T-helper 1 cell treated with Interleukin-12 subunit alpha and Interleukin-12 subunit beta and Interleukin-4 antibody, amounts not matched to agents 30 μg/mL and 1 μg/mL, for 36 hours (primary cell): ENCODE measurements around the gene GIMD1.

Source experiments
- H3K27ac Mint-ChIP-seq: one replicate; pipeline ENCODE4 v1.8.0; 2021; ENCODE audit warnings: mild to moderate bottlenecking, mixed read lengths
- H3K27me3 Mint-ChIP-seq: one replicate; pipeline ENCODE4 v1.8.0; 2021; ENCODE audit warnings: low read depth, mixed read lengths
- H3K36me3 Mint-ChIP-seq: one replicate; pipeline ENCODE4 v1.8.0; 2021; ENCODE audit warnings: low read depth, mixed read lengths
- H3K4me1 Mint-ChIP-seq: one replicate; pipeline ENCODE4 v1.8.0; 2021; ENCODE audit warnings: low read depth, mixed read lengths
- H3K4me3 Mint-ChIP-seq: one replicate; pipeline ENCODE4 v1.8.0; 2021; ENCODE audit warnings: mild to moderate bottlenecking, moderate library complexity, mixed read lengths
- H3K9me3 Mint-ChIP-seq: one replicate; pipeline ENCODE4 v1.8.0; 2021; ENCODE audit warnings: mixed read lengths

The GIMD1 gene

DNA sequence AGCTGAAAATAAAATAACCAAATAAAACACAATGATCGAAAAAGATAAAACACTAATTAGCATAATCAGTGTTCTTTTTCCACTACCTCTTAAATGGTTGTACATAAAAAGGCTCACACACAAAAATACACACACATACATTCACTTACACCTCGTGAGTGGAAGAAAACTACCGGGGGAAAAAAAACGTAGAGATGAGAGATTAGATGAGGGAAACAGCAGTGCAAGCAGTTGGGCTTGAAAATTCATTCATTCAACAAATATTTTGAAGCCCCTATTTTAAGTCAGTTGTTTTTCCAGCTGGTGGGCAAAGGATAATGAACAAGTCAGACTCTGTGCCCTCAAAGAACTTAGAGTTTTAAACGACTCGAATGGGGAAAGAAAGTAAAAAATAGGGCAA, 53.6 kb downstream of the GIMD1 start:
- no peak overlapping the region for H3K27ac Mint-ChIP-seq
- no peaks in the 10 kb centered on the region for H3K27me3 Mint-ChIP-seq
- peaks cover 5% of the 10 kb centered on the region for H3K36me3 Mint-ChIP-seq
- no peaks in the 10 kb centered on the region for H3K9me3 Mint-ChIP-seq
- H3K4me1 Mint-ChIP-seq = peaks cover 11% of the 10 kb centered on the region
- no peak overlapping the region for H3K4me3 Mint-ChIP-seq

DNA sequence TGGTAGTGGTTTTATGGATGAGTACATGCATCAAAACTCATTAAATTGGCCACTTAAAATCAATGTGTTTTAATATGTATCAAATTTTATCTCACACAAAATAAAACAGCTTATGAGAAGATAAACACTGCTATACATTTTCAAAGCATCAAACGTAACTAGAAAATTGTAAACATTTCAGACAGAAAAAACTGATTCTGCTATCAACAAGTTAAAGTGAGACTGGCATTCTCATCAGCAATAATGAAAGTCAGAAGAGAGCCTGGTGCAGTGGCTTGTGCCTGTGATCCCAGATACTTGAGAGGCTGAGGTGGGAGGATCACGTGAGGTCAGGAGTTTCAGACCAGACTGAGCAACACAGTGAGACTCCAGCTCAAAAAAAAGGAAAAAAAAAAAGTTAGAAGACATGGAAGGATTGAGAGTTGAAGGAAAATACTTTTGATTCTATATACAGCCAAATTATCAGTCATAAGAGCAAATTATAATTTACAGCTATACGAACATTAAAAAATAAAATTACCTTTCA, 55.5 kb downstream of the GIMD1 start:
- H3K36me3 Mint-ChIP-seq = peaks cover 3% of the 10 kb centered on the region
- H3K27ac Mint-ChIP-seq = no peak overlapping the region
- H3K9me3 Mint-ChIP-seq = no peaks in the 10 kb centered on the region
- no peaks in the 10 kb centered on the region for H3K27me3 Mint-ChIP-seq
- no peak overlapping the region for H3K4me3 Mint-ChIP-seq
- H3K4me1 Mint-ChIP-seq = peaks cover 9% of the 10 kb centered on the region

DNA sequence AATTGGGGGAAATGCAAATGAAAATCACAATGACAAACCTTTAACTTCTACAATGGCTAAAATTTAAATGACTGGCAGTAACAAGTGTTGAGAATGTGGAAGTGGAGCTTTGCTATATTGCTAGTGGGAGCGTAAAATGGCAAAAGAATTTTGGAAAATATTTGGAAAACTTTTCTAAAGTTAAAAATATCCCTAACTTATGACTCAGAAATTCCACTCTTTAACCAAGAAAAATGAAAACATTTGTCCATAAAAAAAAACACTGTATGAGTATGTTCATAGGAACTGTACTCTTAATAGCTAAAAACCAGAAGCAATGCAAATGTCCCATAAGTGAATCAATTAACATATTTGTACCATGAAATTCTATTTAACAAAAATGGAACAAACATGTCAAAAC, 56.2 kb downstream of the GIMD1 start:
- Mint-ChIP-seq H3K9me3 (no peaks in the 10 kb centered on the region), H3K36me3 (peaks cover 3% of the 10 kb centered on the region), H3K4me3 (no peak overlapping the region), H3K27me3 (no peaks in the 10 kb centered on the region), H3K4me1 (peaks cover 9% of the 10 kb centered on the region), H3K27ac (no peak overlapping the region)
